ENCODE data around the gene SLC37A2. TPM values are rescaled to one million over a fixed set of nuclear protein-coding genes. Genes with fewer than 3 reads are reported as not detected.

The SLC37A2 gene
- total and polyA plus RNA-seq, 2 of the 13 experiments (the other 11 are each of a cell fraction or from before 2014, with no cell fraction given), result 4.6 to 7.1 TPM

- TF ChIP-seq ZFP91 (CRISPR knock-in tag; IDR thresholded peaks at IDR 0.05; ENCODE audit: borderline replicate concordance), result no peak; the same call in 1 of the 2 replicates
- no peak for TF ChIP-seq DMAP1 (CRISPR knock-in tag; IDR thresholded peaks at IDR 0.05)
- TF ChIP-seq SNAI1 (CRISPR knock-in tag; IDR thresholded peaks at IDR 0.05; ENCODE audit: borderline replicate concordance), result 0 out of 2 replicates have a peak, but pooled peaks have one; percentile 74
- TF ChIP-seq ZBTB7B (CRISPR knock-in tag; IDR thresholded peaks at IDR 0.05), result no peak
- TF ChIP-seq SAP130 (CRISPR knock-in tag; IDR thresholded peaks at IDR 0.05; ENCODE audit: low read depth), result peak; percentile 69; the same call in 1 of the 2 replicates
- TF ChIP-seq ZNF318 (CRISPR knock-in tag; IDR thresholded peaks at IDR 0.05), result no peak
- no peak for TF ChIP-seq SOX6 (IDR thresholded peaks at IDR 0.05)
- TF ChIP-seq SOX6 (CRISPR knock-in tag; IDR thresholded peaks at IDR 0.05), result peak; percentile 70
- TF ChIP-seq NRL (CRISPR knock-in tag; IDR thresholded peaks at IDR 0.05; ENCODE audit: borderline replicate concordance), result peak; percentile 38; the same call in 1 of the 2 replicates
- TF ChIP-seq CEBPB (IDR thresholded peaks at IDR 0.05; ENCODE audit: borderline replicate concordance, low read depth, low read length), result peak; percentile 89; the same call in 1 of the 2 replicates
- 0 out of 2 replicates have a peak, but pooled peaks have one; percentile 62 for TF ChIP-seq ZNF292 (CRISPR knock-in tag; IDR thresholded peaks at IDR 0.05; ENCODE audit: borderline replicate concordance, low read depth)
- TF ChIP-seq KLF11 (CRISPR knock-in tag; IDR thresholded peaks at IDR 0.05), result no peak
- TF ChIP-seq ATF4 (CRISPR knock-in tag; IDR thresholded peaks at IDR 0.05), result no peak
- no peak for TF ChIP-seq SATB2 (CRISPR knock-in tag; IDR thresholded peaks at IDR 0.05)
- no peak for TF ChIP-seq HDAC6 (IDR thresholded peaks at IDR 0.05; ENCODE audit: low read depth, low read length)
- 0 out of 2 replicates have a peak, but pooled peaks have one; percentile 19 for TF ChIP-seq ATF1 (CRISPR knock-in tag; IDR thresholded peaks at IDR 0.05)
- TF ChIP-seq HIVEP1 (CRISPR knock-in tag; IDR thresholded peaks at IDR 0.05), result peak; percentile 72; the same call in 1 of the 2 replicates
These were observed 7.7 kb downstream of the SLC37A2 start (continued) for GRCh38 chr11:125070699-125071254.
